GM12878 (cell line): ENCODE data around the gene PHYKPL. TPM values are rescaled to one million over a fixed set of nuclear protein-coding genes. Genes with fewer than 3 reads are reported as not detected.

Source experiments
- ATAC-seq: fragments of 200-7000 bp; cut with Tn5 transposase; 3 replicates; pipeline ENCODE4 v1.9.1; 2020; ENCODE audit warnings: mild to moderate bottlenecking, moderate library complexity
- BruUV-seq: library from RNA; stranded (reverse); fragments of 400-500 nt; replicated peaks from 2 replicates; lab custom pipeline; 2021; lab: Mats Ljungman, UMichigan
- CTCF ChIA-PET: fragments of 300-600 bp; sonication (Branson Sonifier 250); formaldehyde crosslinking; extraction: SDS; loops from one replicate; lab custom pipeline; 2021; ENCODE audit warnings: inconsistent platforms; lab: Yijun Ruan, JAX
- POLR2A ChIA-PET: fragments of 350-600 bp; formaldehyde crosslinking; extraction: SDS; loops from one replicate; lab custom pipeline; 2021; ENCODE audit warnings: inconsistent platforms; lab: Charles Lee
- RAD21 ChIA-PET: fragments of 300-600 bp; sonication (Branson Sonifier 250); formaldehyde crosslinking; loops from one replicate; lab custom pipeline; 2023; ENCODE audit warnings: antibody characterized with exemption; ENCODE audit not compliant: unreplicated experiment; lab: Charles Lee
- SMC1A ChIA-PET: fragments of 300-600 bp; sonication (Branson Sonifier 250); formaldehyde crosslinking; loops from one replicate; lab custom pipeline; 2023; ENCODE audit not compliant: unreplicated experiment, uncharacterized antibody; lab: Charles Lee
- DNase-seq: peaks from one replicate; pipeline ENCODE4 v3.0.0-alpha.2; 2011; ENCODE audit warnings: low read depth, low spot score
- FAIRE-seq: peaks from 3 replicates; lab custom pipeline; 2011; peaks lifted over from hg19 to GRCh38; lab: Jason Lieb, UNC
- H2AFZ ChIP-seq: 2 replicates; pipeline ENCODE4 v1.6.0; 2011; ENCODE audit warnings: low read depth, low read length, control low read depth; ENCODE audit not compliant: control insufficient read depth
- H3K27ac ChIP-seq: 2 replicates; pipeline ENCODE4 v1.5.1; 2011; ENCODE audit warnings: control low read depth; ENCODE audit not compliant: control insufficient read depth, insufficient read depth
- H3K27me3 ChIP-seq, 2 experiments: replicated peaks in 1 of 2; 2 replicates each; pipeline versions ENCODE4 v1.6.0 to v1.6.1; 2011; ENCODE audit warnings: low read length in 1 of 2; ENCODE audit not compliant: control insufficient read depth in 2 of 2, insufficient read depth in 2 of 2
- H3K36me3 ChIP-seq, 2 experiments: 2 replicates each; pipeline ENCODE4 v1.5.1; 2011; ENCODE audit warnings: low read length in 1 of 2; ENCODE audit not compliant: control insufficient read depth in 2 of 2, insufficient read depth in 2 of 2
- H3K4me1 ChIP-seq: 2 replicates; pipeline ENCODE4 v1.6.1; 2011; ENCODE audit warnings: mild to moderate bottlenecking, low read length, moderate library complexity, mixed read lengths; ENCODE audit not compliant: control insufficient read depth, insufficient read depth
- H3K4me2 ChIP-seq: 2 replicates; pipeline ENCODE4 v1.6.0; 2011; ENCODE audit warnings: control low read depth; ENCODE audit not compliant: control insufficient read depth, insufficient read depth
- H3K4me3 ChIP-seq: fragments of 200-600 bp; sonication (generic); 2 replicates; pipeline ENCODE4 v1.5.1; 2016
- H3K79me2 ChIP-seq: 2 replicates; pipeline ENCODE4 v1.6.0; 2011; ENCODE audit warnings: low read length; ENCODE audit not compliant: control insufficient read depth, insufficient read depth
- H3K9ac ChIP-seq: 2 replicates; pipeline ENCODE4 v1.8.0; 2011; ENCODE audit warnings: low read length, control low read depth, mixed read lengths; ENCODE audit not compliant: control insufficient read depth, insufficient read depth
- H3K9me3 ChIP-seq: replicated peaks from 3 replicates; pipeline ENCODE4 v1.5.1; 2011; ENCODE audit warnings: mild to moderate bottlenecking, low read length; ENCODE audit not compliant: control insufficient read depth, insufficient read depth
- H4K20me1 ChIP-seq: 2 replicates; pipeline ENCODE4 v1.6.0; 2011; ENCODE audit not compliant: control insufficient read depth, insufficient read depth
- FOS ChIP-seq: IDR thresholded peaks from 3 replicates; pipeline ENCODE4 v1.6.1; 2011; ENCODE audit warnings: borderline replicate concordance; ENCODE audit not compliant: insufficient read length; ENCODE audit errors: extremely low read depth
- POLR2A ChIP-seq: IDR thresholded peaks from 2 replicates; pipeline ENCODE4 v1.6.1; 2011; ENCODE audit warnings: low read depth, mild to moderate bottlenecking, low read length
- POLR2AphosphoS5 ChIP-seq: IDR thresholded peaks from 2 replicates; pipeline ENCODE4 v1.6.1; 2011; ENCODE audit warnings: mild to moderate bottlenecking, low read length, inconsistent platforms
- WGBS: methylation state at CpG from one replicate; pipeline ENCODE4 v1.1.6; 2016; ENCODE audit warnings: low lambda C conversion rate; ENCODE audit not compliant: insufficient replicate concordance, insufficient coverage; ENCODE audit errors: missing lambda C conversion rate; 5-methylcytosine and 5-hydroxymethylcytosine counted together
- in situ Hi-C: fragments of 300-500 bp; cut with MboI; formaldehyde crosslinking; loops from 9 replicates; pipeline ENCODE4 v1.14.3; 2018; ENCODE audit warnings: mixed read lengths
- intact Hi-C: fragments of 100-400 bp; cut with micrococcal nuclease; formaldehyde crosslinking; loops from one replicate; pipeline ENCODE4 v1.14.2; 2022; ENCODE audit not compliant: unreplicated experiment
- polyA plus RNA-seq, 11 experiments: library from polyadenylated mRNA; depleted of rRNA in 4 of 11; unstranded in 6 of 11; stranded (reverse) in 5 of 11; fragments of >200 nt; fragmentation: Nextera tagmentation in 4 of 11; fragmentation: Illumina TruSeq in 1 of 11; extraction: Ambion mirVana in 4 of 11; extraction: Trizol in 1 of 11; gene quantifications; 1 replicate in 1 of 11; 2 replicates in 10 of 11; pipeline versions ENCODE4 v1.2.1 to v1.2.3, GENCODE V29; 2011 to 2016; ENCODE audit warnings: inconsistent platforms in 2 of 11, missing spikeins in 2 of 11, low read depth in 1 of 11
- total RNA-seq, 4 experiments: library from RNA; depleted of rRNA in 3 of 4; stranded (reverse); fragments of >200 nt in 3 of 4; fragmentation: Illumina TruSeq in 1 of 4; extraction: Trizol in 1 of 4; gene quantifications; 2 replicates each; pipeline versions ENCODE4 v1.2.1 to v1.2.3, GENCODE V29; 2013 to 2021
- TF ChIP-seq, protein P1 (sequence below): fragments of 450-650 bp; IDR thresholded peaks from 2 replicates; pipeline ENCODE4 v1.6.1; 2017; ENCODE audit warnings: antibody characterized with exemption, mild to moderate bottlenecking, moderate library complexity

Gene PHYKPL
- total and polyA plus RNA-seq, 10 of the 15 experiments (the other 5 are each of a cell fraction or from before 2014, with no cell fraction given), result 4.5 to 53.9 (median 25.6) TPM

DNA sequence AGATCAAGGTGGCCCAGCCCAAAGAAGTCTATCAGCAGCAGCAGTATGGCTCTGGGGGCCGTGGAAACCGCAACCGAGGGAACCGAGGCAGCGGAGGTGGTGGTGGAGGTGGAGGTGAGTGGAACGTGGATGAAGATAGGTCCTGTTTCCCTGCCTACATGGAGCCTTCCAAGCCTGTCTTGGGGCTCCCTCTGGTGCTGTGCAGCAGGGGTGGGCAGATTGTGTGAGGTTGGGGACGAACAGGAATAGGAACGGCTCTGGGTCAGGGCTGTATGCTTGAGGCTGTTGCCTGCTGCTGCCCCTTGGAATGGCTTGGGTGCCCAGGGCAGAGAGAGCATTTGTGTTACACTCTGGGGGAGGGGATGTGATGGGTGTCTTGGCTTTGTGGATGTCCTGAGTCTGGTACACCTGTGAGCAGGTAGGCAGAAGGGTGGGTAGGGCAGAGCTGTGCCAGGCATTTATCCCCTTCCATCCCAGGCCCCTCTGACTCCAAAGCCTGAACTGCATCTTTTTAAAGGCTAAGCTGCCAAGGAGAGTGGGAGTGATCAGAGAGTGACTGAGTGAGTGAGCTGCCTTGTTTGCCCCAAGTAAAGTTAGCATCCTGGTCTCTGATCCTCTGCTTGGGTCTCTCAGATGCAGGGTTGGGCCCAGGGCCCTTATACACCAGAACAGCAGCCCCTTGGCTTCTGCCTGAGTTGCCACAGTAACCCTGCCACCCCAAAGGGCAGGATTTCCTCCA, 23.1 kb downstream of the PHYKPL start:
- no peak overlapping the region for H3K9ac ChIP-seq
- H3K79me2 ChIP-seq, result peaks cover 55% of the 10 kb centered on the region
- no peak overlapping the region; the same call in 1 of the 2 replicates for H3K4me2 ChIP-seq
- H3K27me3 ChIP-seq, result no peaks in the 10 kb centered on the region
- intact Hi-C loops, result no loop called here
- in situ Hi-C loops, result no loop called here
- 75% methylated on average over 8 of the region's 8 CpGs for WGBS
- ATAC-seq, result no peak
- H4K20me1 ChIP-seq, result peaks cover 24% of the 10 kb centered on the region
- no peaks in the 10 kb centered on the region for H3K9me3 ChIP-seq
- peaks cover 15% of the 10 kb centered on the region for H3K4me1 ChIP-seq
- peaks cover 57 to 61% of the 10 kb centered on the region in 2 experiments for H3K36me3 ChIP-seq
- FAIRE-seq, result no peak
- H2AFZ ChIP-seq, result no peak overlapping the region
- no peak overlapping the region for H3K4me3 ChIP-seq
- DNase-seq, result no peak
- TF ChIP-seq POLR2AphosphoS5, result peak; percentile 4; the same call in 1 of the 2 replicates
- peak; percentile 59; the same call in 1 of the 2 replicates for TF ChIP-seq POLR2A
- TF ChIP-seq FOS, result no peak
- TF ChIP-seq, protein P1, sequence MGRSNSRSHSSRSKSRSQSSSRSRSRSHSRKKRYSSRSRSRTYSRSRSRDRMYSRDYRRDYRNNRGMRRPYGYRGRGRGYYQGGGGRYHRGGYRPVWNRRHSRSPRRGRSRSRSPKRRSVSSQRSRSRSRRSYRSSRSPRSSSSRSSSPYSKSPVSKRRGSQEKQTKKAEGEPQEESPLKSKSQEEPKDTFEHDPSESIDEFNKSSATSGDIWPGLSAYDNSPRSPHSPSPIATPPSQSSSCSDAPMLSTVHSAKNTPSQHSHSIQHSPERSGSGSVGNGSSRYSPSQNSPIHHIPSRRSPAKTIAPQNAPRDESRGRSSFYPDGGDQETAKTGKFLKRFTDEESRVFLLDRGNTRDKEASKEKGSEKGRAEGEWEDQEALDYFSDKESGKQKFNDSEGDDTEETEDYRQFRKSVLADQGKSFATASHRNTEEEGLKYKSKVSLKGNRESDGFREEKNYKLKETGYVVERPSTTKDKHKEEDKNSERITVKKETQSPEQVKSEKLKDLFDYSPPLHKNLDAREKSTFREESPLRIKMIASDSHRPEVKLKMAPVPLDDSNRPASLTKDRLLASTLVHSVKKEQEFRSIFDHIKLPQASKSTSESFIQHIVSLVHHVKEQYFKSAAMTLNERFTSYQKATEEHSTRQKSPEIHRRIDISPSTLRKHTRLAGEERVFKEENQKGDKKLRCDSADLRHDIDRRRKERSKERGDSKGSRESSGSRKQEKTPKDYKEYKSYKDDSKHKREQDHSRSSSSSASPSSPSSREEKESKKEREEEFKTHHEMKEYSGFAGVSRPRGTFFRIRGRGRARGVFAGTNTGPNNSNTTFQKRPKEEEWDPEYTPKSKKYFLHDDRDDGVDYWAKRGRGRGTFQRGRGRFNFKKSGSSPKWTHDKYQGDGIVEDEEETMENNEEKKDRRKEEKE, result no peak
- CTCF ChIA-PET, result interaction anchor here (1.1 kb wide), 1 partner anchor 22 kb away, joined by 3 read pairs; no protein-coding TSS in a partner anchor
- no peak overlapping the region for H3K27ac ChIP-seq
- RAD21 ChIA-PET, result no interaction called here
- POLR2A ChIA-PET, result no interaction called here
- BruUV-seq, result no TSS peak
- SMC1A ChIA-PET, result no interaction called here
